ENCODE data around the gene CELF4.

The CELF4 gene

GRCh38 chr18:37545461-37546271 is 19.9 kb downstream of the CELF4 start:
- no peak for DNase-seq

- DNase-seq, result no peak
Observed at GRCh38 chr18:37544713-37545112, 20.9 kb downstream of the CELF4 start.

GRCh38 chr18:37544217-37544616 is 21.4 kb downstream of the CELF4 start:
- DNase-seq, result no peak

- DNase-seq, result no peak
Observed at GRCh38 chr18:37543321-37543720, 22.3 kb downstream of the CELF4 start.

- DNase-seq, result no peak
Observed at GRCh38 chr18:37541517-37541916, 24.1 kb downstream of the CELF4 start.

- DNase-seq, result no peak
Observed at GRCh38 chr18:37540424-37541138, 25.0 kb downstream of the CELF4 start.

- DNase-seq, result no peak
Observed at GRCh38 chr18:37539236-37539635, 26.4 kb downstream of the CELF4 start.

GRCh38 chr18:37538526-37539205 is 26.9 kb downstream of the CELF4 start:
- no peak for DNase-seq

- DNase-seq, result no peak
Observed at GRCh38 chr18:37537868-37538525, 27.6 kb downstream of the CELF4 start.

- DNase-seq, result no peak
Observed at GRCh38 chr18:37536656-37537055, 28.9 kb downstream of the CELF4 start.

- DNase-seq, result no peak
Observed at GRCh38 chr18:37535968-37536367, 29.6 kb downstream of the CELF4 start.

GRCh38 chr18:37534627-37535026 is 31.0 kb downstream of the CELF4 start:
- no peak for DNase-seq

GRCh38 chr18:37533647-37534584 is 31.7 kb downstream of the CELF4 start:
- no peak for DNase-seq

- DNase-seq, result no peak
Observed at GRCh38 chr18:37532917-37533316, 32.7 kb downstream of the CELF4 start.

GRCh38 chr18:37529863-37530262 is 35.7 kb downstream of the CELF4 start:
- DNase-seq, result no peak

GRCh38 chr18:37529296-37529695 is 36.3 kb downstream of the CELF4 start:
- DNase-seq, result no peak

GRCh38 chr18:37527395-37527794 is 38.2 kb downstream of the CELF4 start:
- no peak for DNase-seq

GRCh38 chr18:37525262-37525585 is 40.4 kb downstream of the CELF4 start:
- no peak for DNase-seq

GRCh38 chr18:37524498-37525261 is 40.9 kb downstream of the CELF4 start:
- no peak for DNase-seq

GRCh38 chr18:37524139-37524497 is 41.5 kb downstream of the CELF4 start:
- no peak for DNase-seq
